SK-N-SH (cell line): ENCODE data around the gene BCL2A1. TPM values are rescaled to one million over a fixed set of nuclear protein-coding genes. Genes with fewer than 3 reads are reported as not detected.

Source experiments
- CTCF ChIA-PET: fragments of 300-600, 350-600 bp; formaldehyde crosslinking; extraction: SDS; loops from one replicate; lab custom pipeline; 2021; lab: Yijun Ruan, JAX
- POLR2A ChIA-PET: fragments of 350-600 bp; sonication (Branson Sonifier 250); formaldehyde crosslinking; extraction: SDS; loops from one replicate; lab custom pipeline; 2020; ENCODE audit warnings: antibody characterized with exemption, inconsistent platforms; lab: Yijun Ruan, JAX
- DNase-seq: peaks from one replicate; pipeline ENCODE4 v3.0.0; 2012
- H2AFZ ChIP-seq: fragments of 200-600 bp; sonication (generic); 2 replicates; pipeline ENCODE4 v1.8.1; 2016; ENCODE audit warnings: antibody characterized with exemption, mild to moderate bottlenecking, low read depth
- H3F3A ChIP-seq: fragments of 200-600 bp; sonication (generic); replicated peaks from 2 replicates; pipeline ENCODE3; 2016; ENCODE audit warnings: antibody characterized with exemption, mild to moderate bottlenecking; ENCODE audit not compliant: insufficient read depth
- H3K27ac ChIP-seq, 2 experiments: fragments of 200-500 bp in 1 of 2; fragments of 200-600 bp in 1 of 2; sonication (Bioruptor generic) in 1 of 2; sonication (generic), shearing (Covaris generic) in 1 of 2; 2 replicates each; pipeline versions ENCODE4 v1.5.1 to v1.6.1; 2014 to 2016; ENCODE audit warnings: low read depth in 2 of 2, inconsistent platforms in 1 of 2, low read length in 1 of 2, mild to moderate bottlenecking in 1 of 2, mixed read lengths in 1 of 2
- H3K27me3 ChIP-seq: fragments of 200-600 bp; sonication (generic), shearing (Covaris generic); 2 replicates; pipeline ENCODE4 v1.6.1; 2016; ENCODE audit warnings: mixed run types; ENCODE audit not compliant: insufficient read depth
- H3K36me3 ChIP-seq, 2 experiments: fragments of 200-500 bp in 1 of 2; fragments of 200-600 bp in 1 of 2; sonication (Bioruptor generic) in 1 of 2; sonication (generic) in 1 of 2; replicated peaks in 1 of 2; 2 replicates each; pipeline versions ENCODE3 to v1.5.1; 2014 to 2016; ENCODE audit warnings: low read length in 1 of 2, mild to moderate bottlenecking in 1 of 2; ENCODE audit not compliant: insufficient read depth in 2 of 2, control insufficient read depth in 1 of 2
- H3K4me1 ChIP-seq, 2 experiments: fragments of 200-500 bp in 1 of 2; fragments of 200-600 bp in 1 of 2; sonication (Bioruptor generic) in 1 of 2; sonication (generic), shearing (Covaris generic) in 1 of 2; 2 replicates each; pipeline versions ENCODE4 v1.5.1 to v1.6.1; 2014 to 2016; ENCODE audit warnings: low read depth in 1 of 2, low read length in 1 of 2, mixed run types in 1 of 2; ENCODE audit not compliant: insufficient read depth in 2 of 2, control insufficient read depth in 1 of 2
- H3K4me2 ChIP-seq: fragments of 200-600 bp; sonication (generic), shearing (Covaris generic); 2 replicates; pipeline ENCODE4 v1.6.1; 2017; ENCODE audit warnings: mixed run types
- H3K4me3 ChIP-seq, 2 experiments: fragments of 200-500 bp in 1 of 2; fragments of 200-600 bp in 1 of 2; sonication (Bioruptor generic) in 1 of 2; sonication (generic), shearing (Covaris generic) in 1 of 2; 2 replicates each; pipeline versions ENCODE4 v1.5.1 to v1.8.1; 2014 to 2016; ENCODE audit warnings: low read depth in 2 of 2, inconsistent platforms in 1 of 2, low read length in 1 of 2, mild to moderate bottlenecking in 1 of 2, mixed read lengths in 1 of 2, moderate library complexity in 1 of 2
- H3K79me2 ChIP-seq: fragments of 200-600 bp; sonication (generic); 2 replicates; pipeline ENCODE4 v1.8.1; 2017; ENCODE audit warnings: mild to moderate bottlenecking; ENCODE audit not compliant: insufficient read depth
- H3K9ac ChIP-seq: fragments of 200-600 bp; sonication (generic); 2 replicates; pipeline ENCODE4 v1.6.1; 2017; ENCODE audit warnings: mixed run types
- H3K9me2 ChIP-seq: fragments of 200-600 bp; sonication (generic); 2 replicates; pipeline ENCODE4 v1.6.1; 2017; ENCODE audit warnings: mixed run types
- H3K9me3 ChIP-seq: fragments of 200-600 bp; sonication (generic); 2 replicates; pipeline ENCODE4 v1.6.1; 2017; ENCODE audit warnings: mixed run types, mild to moderate bottlenecking, moderate library complexity
- H4K20me1 ChIP-seq: fragments of 200-600 bp; sonication (generic); 2 replicates; pipeline ENCODE4 v1.6.1; 2017; ENCODE audit warnings: mild to moderate bottlenecking, mixed run types; ENCODE audit not compliant: insufficient read depth
- CHD2 ChIP-seq: fragments of 150-350 bp; IDR thresholded peaks from 2 replicates; pipeline ENCODE4 v1.6.1; 2018; ENCODE audit warnings: low read length; ENCODE audit not compliant: partially characterized antibody
- FOSL2 ChIP-seq: IDR thresholded peaks from 2 replicates; pipeline ENCODE4 v1.4.0; 2012; ENCODE audit warnings: low read depth, mild to moderate bottlenecking, moderate library complexity, borderline replicate concordance
- FOXM1 ChIP-seq: IDR thresholded peaks from 2 replicates; pipeline ENCODE4 v1.4.0; 2012; ENCODE audit warnings: low read depth, mild to moderate bottlenecking
- GABPA ChIP-seq: IDR thresholded peaks from 2 replicates; pipeline ENCODE4 v1.4.0; 2012; ENCODE audit warnings: low read depth, mild to moderate bottlenecking
- JUND ChIP-seq: IDR thresholded peaks from 2 replicates; pipeline ENCODE4 v1.4.0; 2012
- NRF1 ChIP-seq: IDR thresholded peaks from 2 replicates; pipeline ENCODE4 v1.6.1; 2012; ENCODE audit warnings: low read depth, mild to moderate bottlenecking, low read length
- POLR2AphosphoS5 ChIP-seq: IDR thresholded peaks from 2 replicates; pipeline ENCODE4 v1.6.1; 2012; ENCODE audit warnings: low read depth, low read length
- RAD21 ChIP-seq: IDR thresholded peaks from 2 replicates; pipeline ENCODE4 v1.6.1; 2012; ENCODE audit warnings: mild to moderate bottlenecking, low read length
- RCOR1 ChIP-seq: fragments of 150-350 bp; IDR thresholded peaks from 2 replicates; pipeline ENCODE4 v1.6.1; 2017; ENCODE audit warnings: antibody characterized with exemption, low read length
- RFX5 ChIP-seq: IDR thresholded peaks from 2 replicates; pipeline ENCODE4 v1.6.1; 2012; ENCODE audit warnings: mild to moderate bottlenecking, improper control_type of control experiment, low read length
- SIN3A ChIP-seq: IDR thresholded peaks from 2 replicates; pipeline ENCODE4 v1.6.1; 2012; ENCODE audit warnings: low read depth, mild to moderate bottlenecking, low read length, moderate library complexity, borderline replicate concordance
- SMC3 ChIP-seq: IDR thresholded peaks from 2 replicates; pipeline ENCODE4 v1.6.1; 2012; ENCODE audit warnings: low read depth, low read length, improper control_type of control experiment
- TAF1 ChIP-seq: IDR thresholded peaks from 2 replicates; pipeline ENCODE4 v1.6.1; 2012; ENCODE audit warnings: low read depth, mild to moderate bottlenecking, low read length, moderate library complexity, borderline replicate concordance
- TCF12 ChIP-seq: IDR thresholded peaks from 2 replicates; pipeline ENCODE4 v1.4.0; 2012
- TEAD4 ChIP-seq: IDR thresholded peaks from 2 replicates; pipeline ENCODE4 v1.4.0; 2012; ENCODE audit warnings: mild to moderate bottlenecking, borderline replicate concordance; ENCODE audit not compliant: insufficient read depth
- YY1 ChIP-seq: IDR thresholded peaks from 2 replicates; pipeline ENCODE4 v1.4.0; 2012; ENCODE audit warnings: low read depth, mild to moderate bottlenecking
- WGBS: methylation state at CpG from one replicate; pipeline ENCODE4 v1.1.6; 2017; ENCODE audit warnings: low lambda C conversion rate; 5-methylcytosine and 5-hydroxymethylcytosine counted together
- polyA plus RNA-seq, 3 experiments: library from polyadenylated mRNA; depleted of rRNA; stranded (reverse); fragments of >200 nt; gene quantifications; 2 replicates each; pipeline ENCODE4 v1.2.3, GENCODE V29; 2012
- TF ChIP-seq, protein P1 (sequence below): IDR thresholded peaks from 2 replicates; pipeline ENCODE4 v1.6.1; 2012; ENCODE audit warnings: mild to moderate bottlenecking, low read depth, low read length, moderate library complexity
- TF ChIP-seq, protein P2 (sequence below): fragments of 200-600 bp; sonication (generic); IDR thresholded peaks from 2 replicates; pipeline ENCODE4 v1.6.1; 2017; ENCODE audit warnings: antibody characterized with exemption, mild to moderate bottlenecking, moderate library complexity

Gene BCL2A1
- polyA plus RNA-seq, 1 of the 3 experiments (the other 2 are of a cell fraction): 0.08 TPM

DNA sequence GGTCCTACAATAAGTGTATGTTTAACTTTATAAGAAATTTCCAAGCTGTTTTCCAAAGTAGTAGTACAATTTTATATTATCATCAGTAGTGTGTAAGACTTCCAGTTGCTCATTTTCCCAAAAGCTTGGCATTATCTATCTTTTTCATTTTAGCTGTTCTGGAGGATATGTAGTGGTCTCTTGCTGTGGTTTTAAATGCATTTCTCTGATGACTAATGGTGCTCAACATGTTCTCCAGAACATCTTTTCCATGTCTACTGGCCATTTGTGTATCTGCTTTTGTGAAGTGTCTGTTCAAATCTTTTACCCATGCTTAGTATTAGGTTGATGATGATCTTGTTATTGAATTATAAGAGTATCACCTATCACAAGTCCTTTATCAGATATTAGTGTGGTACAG, 13.3 kb downstream of the BCL2A1 start:
- CTCF ChIA-PET: interaction anchor here (1.0 kb wide), 1 partner anchor 577 kb away, joined by 3 read pairs; no protein-coding TSS in a partner anchor
- H3K9ac ChIP-seq: no peak overlapping the region
- no peak for DNase-seq

DNA sequence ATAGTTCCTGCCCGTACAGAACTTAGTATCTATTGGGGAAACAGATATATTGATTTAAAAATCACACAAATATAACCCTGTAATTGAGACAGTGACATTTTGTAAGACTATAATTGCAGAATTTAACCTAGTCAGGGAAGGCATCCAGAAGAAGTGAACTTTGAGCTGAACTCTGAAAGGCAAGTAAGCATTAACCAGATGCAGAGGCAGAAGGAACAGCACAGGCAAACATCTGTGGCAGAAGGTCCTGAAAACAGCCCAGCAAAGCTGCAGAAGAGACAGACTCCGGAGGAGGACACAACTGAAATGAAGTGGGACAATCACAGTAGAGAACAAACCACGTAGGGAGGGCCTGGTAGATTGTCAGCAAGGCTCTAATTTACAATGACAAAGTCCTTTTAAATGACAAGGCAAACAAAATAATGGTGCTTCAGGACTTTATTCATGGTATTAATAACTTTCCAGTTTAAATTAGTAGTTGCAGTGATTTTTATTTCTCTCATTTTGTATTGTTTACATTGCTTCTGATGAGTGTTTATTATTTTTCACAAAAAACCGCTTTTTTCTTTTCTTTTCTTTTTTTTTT, 14.5 kb downstream of the BCL2A1 start:
- no peaks in the 10 kb centered on the region for H3K9me3 ChIP-seq
- H2AFZ ChIP-seq: no peak overlapping the region
- H3K4me1 ChIP-seq: no peaks in the 10 kb centered on the region
- TF ChIP-seq RCOR1 (no peak), SIN3A (no peak), NRF1 (no peak), POLR2AphosphoS5 (no peak), SMC3 (no peak), JUND (no peak), RFX5 (no peak), CHD2 (no peak), RAD21 (no peak), FOXM1 (no peak), FOSL2 (no peak), TCF12 (no peak), GABPA (no peak), TEAD4 (no peak), YY1 (no peak), TAF1 (no peak)
- TF ChIP-seq, protein P1, sequence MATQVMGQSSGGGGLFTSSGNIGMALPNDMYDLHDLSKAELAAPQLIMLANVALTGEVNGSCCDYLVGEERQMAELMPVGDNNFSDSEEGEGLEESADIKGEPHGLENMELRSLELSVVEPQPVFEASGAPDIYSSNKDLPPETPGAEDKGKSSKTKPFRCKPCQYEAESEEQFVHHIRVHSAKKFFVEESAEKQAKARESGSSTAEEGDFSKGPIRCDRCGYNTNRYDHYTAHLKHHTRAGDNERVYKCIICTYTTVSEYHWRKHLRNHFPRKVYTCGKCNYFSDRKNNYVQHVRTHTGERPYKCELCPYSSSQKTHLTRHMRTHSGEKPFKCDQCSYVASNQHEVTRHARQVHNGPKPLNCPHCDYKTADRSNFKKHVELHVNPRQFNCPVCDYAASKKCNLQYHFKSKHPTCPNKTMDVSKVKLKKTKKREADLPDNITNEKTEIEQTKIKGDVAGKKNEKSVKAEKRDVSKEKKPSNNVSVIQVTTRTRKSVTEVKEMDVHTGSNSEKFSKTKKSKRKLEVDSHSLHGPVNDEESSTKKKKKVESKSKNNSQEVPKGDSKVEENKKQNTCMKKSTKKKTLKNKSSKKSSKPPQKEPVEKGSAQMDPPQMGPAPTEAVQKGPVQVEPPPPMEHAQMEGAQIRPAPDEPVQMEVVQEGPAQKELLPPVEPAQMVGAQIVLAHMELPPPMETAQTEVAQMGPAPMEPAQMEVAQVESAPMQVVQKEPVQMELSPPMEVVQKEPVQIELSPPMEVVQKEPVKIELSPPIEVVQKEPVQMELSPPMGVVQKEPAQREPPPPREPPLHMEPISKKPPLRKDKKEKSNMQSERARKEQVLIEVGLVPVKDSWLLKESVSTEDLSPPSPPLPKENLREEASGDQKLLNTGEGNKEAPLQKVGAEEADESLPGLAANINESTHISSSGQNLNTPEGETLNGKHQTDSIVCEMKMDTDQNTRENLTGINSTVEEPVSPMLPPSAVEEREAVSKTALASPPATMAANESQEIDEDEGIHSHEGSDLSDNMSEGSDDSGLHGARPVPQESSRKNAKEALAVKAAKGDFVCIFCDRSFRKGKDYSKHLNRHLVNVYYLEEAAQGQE: no peak
- H3K27ac ChIP-seq: no peak overlapping the region
- H3K4me3 ChIP-seq: no peak overlapping the region
- ChIA-PET POLR2A (no interaction called here), CTCF (no interaction called here)
- H3F3A ChIP-seq: no peaks in the 10 kb centered on the region
- no peaks in the 10 kb centered on the region for H3K79me2 ChIP-seq
- no peak overlapping the region for H3K4me2 ChIP-seq
- no peaks in the 10 kb centered on the region for H4K20me1 ChIP-seq
- no peaks in the 10 kb centered on the region for H3K27me3 ChIP-seq
- H3K9me2 ChIP-seq: no peaks in the 10 kb centered on the region
- no peak for DNase-seq
- WGBS: 31% methylated on average over 4 of the region's 4 CpGs
- H3K36me3 ChIP-seq: no peaks in the 10 kb centered on the region
- H3K9ac ChIP-seq: no peak overlapping the region

More for the DNA sequence above, 13.3 kb downstream of the BCL2A1 start:
- Histone ChIP-seq H3K4me1 (no peaks in the 10 kb centered on the region), H3K79me2 (no peaks in the 10 kb centered on the region), H3K9me3 (no peaks in the 10 kb centered on the region), H3K36me3 (no peaks in the 10 kb centered on the region), H3K27ac (no peak overlapping the region), H3F3A (no peaks in the 10 kb centered on the region), H3K9me2 (no peaks in the 10 kb centered on the region), H4K20me1 (no peaks in the 10 kb centered on the region), H3K4me2 (no peak overlapping the region), H3K4me3 (no peak overlapping the region), H2AFZ (no peak overlapping the region), H3K27me3 (no peaks in the 10 kb centered on the region)
- POLR2A ChIA-PET: no interaction called here
- TF ChIP-seq, protein P2, sequence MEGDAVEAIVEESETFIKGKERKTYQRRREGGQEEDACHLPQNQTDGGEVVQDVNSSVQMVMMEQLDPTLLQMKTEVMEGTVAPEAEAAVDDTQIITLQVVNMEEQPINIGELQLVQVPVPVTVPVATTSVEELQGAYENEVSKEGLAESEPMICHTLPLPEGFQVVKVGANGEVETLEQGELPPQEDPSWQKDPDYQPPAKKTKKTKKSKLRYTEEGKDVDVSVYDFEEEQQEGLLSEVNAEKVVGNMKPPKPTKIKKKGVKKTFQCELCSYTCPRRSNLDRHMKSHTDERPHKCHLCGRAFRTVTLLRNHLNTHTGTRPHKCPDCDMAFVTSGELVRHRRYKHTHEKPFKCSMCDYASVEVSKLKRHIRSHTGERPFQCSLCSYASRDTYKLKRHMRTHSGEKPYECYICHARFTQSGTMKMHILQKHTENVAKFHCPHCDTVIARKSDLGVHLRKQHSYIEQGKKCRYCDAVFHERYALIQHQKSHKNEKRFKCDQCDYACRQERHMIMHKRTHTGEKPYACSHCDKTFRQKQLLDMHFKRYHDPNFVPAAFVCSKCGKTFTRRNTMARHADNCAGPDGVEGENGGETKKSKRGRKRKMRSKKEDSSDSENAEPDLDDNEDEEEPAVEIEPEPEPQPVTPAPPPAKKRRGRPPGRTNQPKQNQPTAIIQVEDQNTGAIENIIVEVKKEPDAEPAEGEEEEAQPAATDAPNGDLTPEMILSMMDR: no peak
- no peak for TF ChIP-seq JUND
